ENCODE measurements around the gene OMA1. TPM values are rescaled to one million over a fixed set of nuclear protein-coding genes. Genes with fewer than 3 reads are reported as not detected.
A peak's percentile ranks its signal among the peaks of the same experiment; 100 is the strongest.

The OMA1 gene
- total RNA-seq, 1 donor, result 30.7 TPM

DNA sequence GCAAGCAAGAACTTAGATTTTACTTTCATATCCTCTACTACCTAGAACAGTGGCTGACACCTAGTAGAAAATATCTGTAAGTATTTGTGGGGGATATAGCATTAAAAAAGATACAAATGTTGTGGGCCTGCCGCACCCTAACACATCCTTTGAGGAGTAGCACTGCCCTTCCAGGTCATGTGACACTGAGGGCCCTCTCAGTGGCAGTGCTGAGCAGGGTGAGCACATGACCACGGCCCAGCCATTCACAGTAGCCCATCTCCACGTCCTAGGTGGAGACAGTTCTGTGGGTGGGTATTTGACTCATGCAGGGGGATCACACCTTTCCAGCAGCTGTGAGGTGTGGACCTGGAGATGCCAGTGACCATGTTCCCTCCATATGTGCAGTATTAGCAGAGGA lies 108.9 kb downstream of the OMA1 start:
- TF ChIP-seq, protein P1, sequence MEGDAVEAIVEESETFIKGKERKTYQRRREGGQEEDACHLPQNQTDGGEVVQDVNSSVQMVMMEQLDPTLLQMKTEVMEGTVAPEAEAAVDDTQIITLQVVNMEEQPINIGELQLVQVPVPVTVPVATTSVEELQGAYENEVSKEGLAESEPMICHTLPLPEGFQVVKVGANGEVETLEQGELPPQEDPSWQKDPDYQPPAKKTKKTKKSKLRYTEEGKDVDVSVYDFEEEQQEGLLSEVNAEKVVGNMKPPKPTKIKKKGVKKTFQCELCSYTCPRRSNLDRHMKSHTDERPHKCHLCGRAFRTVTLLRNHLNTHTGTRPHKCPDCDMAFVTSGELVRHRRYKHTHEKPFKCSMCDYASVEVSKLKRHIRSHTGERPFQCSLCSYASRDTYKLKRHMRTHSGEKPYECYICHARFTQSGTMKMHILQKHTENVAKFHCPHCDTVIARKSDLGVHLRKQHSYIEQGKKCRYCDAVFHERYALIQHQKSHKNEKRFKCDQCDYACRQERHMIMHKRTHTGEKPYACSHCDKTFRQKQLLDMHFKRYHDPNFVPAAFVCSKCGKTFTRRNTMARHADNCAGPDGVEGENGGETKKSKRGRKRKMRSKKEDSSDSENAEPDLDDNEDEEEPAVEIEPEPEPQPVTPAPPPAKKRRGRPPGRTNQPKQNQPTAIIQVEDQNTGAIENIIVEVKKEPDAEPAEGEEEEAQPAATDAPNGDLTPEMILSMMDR (IDR thresholded peaks at IDR 0.05; ENCODE audit: insufficient read depth, low read length), result no peak
- no peak overlapping the region for H3K4me3 ChIP-seq (ENCODE audit: low read depth, low read length)
- no peak for DNase-seq (ENCODE audit: low read depth)

DNA sequence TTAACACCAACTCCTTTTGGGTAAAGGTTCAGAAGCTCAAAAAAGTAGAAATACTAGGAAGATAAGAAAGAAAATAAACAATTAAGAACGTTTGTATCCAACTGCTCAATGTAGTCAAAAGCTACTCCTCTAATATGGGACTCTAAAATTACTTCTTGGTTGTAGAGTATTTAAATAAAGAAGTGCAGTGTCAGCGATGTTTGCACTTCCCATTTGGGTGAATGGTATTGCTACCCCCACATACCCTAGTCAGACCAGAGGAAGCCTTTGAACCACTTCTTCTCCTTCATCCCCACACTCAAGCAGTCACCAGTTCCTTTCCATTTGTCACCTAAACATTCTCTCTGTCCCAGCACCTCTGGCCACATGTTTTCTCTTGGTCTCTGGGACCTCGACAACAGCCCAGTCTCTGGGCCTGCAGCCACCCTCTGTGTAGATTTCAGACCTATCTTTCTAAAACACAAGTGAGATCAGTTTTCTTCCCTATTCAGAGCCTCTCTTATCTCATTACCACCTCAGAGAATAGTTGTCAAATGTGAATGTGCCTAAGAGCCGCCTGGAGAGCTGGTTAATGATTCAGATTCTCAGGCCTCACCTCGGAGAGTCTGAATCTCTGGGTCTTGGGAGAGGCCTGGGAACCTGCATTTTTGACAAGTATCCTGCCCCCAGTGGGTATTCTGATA lies 109.8 kb downstream of the OMA1 start:
- TF ChIP-seq, protein P1 (IDR thresholded peaks at IDR 0.05; ENCODE audit: insufficient read depth, low read length), result no peak
- DNase-seq (ENCODE audit: low read depth), result no peak
- H3K4me3 ChIP-seq (ENCODE audit: low read depth, low read length), result no peak overlapping the region

DNA sequence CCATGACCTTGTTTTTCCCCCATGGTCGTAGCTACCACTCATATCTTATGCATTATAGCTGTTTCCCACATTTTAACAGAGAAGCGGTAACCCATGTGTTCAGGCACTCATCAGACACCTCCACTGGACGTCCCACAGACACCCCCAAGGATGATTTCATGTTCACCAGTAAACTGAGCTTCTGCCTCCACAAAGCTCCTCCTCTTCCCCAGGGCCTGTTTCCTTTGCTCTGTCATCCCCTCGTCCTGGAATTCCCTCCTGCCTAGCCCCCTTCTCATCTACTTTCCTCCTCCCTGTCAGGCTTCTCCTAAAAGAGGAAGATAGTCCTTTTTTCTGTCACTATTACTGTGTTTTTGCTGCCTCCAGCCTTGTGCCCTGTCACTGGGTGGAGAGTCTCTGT lies 111.2 kb downstream of the OMA1 start:
- TF ChIP-seq, protein P1 (IDR thresholded peaks at IDR 0.05; ENCODE audit: insufficient read depth, low read length), result no peak
- DNase-seq (ENCODE audit: low read depth), result no peak
- no peak overlapping the region for H3K4me3 ChIP-seq (ENCODE audit: low read depth, low read length)

DNA sequence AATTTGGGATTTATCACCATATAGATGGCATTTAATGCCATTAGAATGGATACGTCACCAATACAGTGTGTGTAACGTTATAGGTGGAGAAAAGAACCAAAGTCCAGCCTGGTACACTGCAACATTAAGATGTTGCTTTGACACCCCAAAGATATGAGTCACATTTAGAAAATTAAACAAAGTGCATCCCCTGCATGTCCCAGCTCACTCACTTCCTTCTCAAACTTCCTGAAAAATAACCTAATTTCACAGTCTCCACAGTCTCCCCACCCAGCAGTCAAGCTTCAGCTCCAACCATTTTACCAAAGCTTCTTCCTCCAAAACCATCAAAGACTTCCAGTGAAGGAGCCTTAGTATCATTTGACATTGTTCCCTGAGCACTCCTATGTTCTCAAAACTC lies 111.9 kb downstream of the OMA1 start:
- TF ChIP-seq, protein P1 (IDR thresholded peaks at IDR 0.05; ENCODE audit: insufficient read depth, low read length), result no peak
- no peak for DNase-seq (ENCODE audit: low read depth)
- no peak overlapping the region for H3K4me3 ChIP-seq (ENCODE audit: low read depth, low read length)

DNA sequence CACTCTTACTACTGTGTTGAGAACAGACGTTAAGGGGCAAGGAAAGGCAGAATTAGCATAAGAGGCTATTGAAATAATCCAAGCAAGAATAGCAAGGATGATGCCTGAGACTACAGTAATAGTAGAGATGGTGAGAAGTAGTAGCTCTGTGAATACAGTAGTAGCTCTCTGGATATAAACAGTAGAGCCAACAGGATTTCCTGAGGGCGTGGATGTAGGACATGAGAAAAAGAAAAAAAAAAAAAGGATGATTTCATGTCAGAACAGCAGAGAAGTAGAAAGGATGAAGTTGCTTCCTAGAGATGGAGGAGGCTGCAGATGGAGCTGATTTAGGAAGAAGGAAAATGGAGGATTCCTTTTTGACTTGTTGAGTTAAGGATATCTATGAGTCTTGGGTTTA lies 112.3 kb downstream of the OMA1 start:
- TF ChIP-seq, protein P1 (IDR thresholded peaks at IDR 0.05; ENCODE audit: insufficient read depth, low read length), result no peak
- H3K4me3 ChIP-seq (ENCODE audit: low read depth, low read length), result no peak overlapping the region
- DNase-seq (ENCODE audit: low read depth), result no peak

DNA sequence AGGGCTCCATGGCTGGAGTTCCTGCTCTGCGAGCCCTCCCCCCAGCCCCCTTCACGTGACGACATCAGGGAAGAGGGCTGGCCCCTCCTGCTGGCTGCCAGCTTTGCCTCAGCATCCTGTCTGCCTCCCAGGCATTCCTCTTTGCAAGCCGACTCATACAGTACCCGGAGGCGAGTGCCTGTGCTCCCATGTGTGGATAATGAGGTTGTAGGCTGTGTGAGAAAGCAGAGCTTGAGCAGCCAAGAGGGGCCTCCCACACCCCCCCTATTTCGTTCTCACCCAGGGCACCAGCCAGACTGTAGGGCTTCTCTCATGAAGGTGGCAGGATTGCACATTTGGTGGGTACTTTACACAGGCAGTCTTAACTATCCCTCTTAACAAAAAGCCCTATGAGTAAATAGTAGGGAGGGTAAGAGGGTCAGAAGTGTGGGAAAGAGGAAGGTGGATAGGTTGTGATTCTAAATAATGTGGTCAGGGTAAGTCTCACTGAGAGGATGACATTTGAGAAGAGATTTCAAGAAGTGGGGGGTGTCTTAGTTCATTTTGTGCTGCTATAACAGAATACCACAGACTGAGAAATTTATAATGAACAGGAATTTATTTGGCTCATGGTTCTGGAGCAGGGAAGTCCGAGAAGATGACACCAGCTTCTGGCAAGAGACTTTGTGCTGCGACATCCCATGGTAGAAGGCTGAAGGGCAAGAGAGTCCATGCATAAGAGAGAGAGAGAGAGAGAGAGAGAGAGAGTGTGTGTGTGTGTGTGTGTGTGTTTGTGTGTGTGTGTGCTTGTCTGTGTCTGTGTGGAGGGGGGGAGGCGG lies 113.5 kb downstream of the OMA1 start:
- no peak overlapping the region for H3K4me3 ChIP-seq (ENCODE audit: low read depth, low read length)
- DNase-seq (ENCODE audit: low read depth), result peak; percentile 31
- TF ChIP-seq, protein P1 (IDR thresholded peaks at IDR 0.05; ENCODE audit: insufficient read depth, low read length), result no peak

Data from fibroblast of the aortic adventitia (primary cell).